Measurements from ENCODE around the gene FOXE3.

Gene FOXE3

DNA sequence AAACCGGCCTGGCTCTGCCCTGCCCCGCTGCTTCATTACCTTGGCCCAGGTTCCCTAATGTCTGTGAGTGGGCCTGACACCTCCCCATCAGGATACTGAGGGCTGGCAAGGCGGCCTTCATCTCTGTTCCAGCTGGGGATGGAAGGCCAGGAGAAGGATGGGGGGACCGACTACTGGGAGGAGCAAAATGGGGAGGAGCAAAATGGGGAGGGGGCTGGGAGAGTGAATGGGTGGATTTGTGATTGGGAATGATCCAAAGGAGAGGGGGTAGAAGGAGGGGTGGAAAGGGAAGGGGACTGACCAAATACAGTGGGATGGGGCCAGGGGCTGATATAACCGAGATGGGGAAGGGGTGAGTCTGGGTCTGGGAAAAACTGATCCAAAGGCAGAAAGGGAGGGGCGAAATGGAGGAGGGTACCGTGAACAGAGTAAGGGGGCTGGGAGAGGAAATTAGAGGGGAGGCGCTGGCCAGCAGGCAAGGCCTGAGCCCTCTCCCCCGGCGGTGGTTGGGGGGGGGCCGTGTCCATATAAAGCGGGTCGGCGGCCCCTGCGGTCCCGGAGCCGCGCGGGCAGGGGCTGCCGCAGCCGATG lies at the start of gene FOXE3:
Gene FOXE3, plus strand, starts transcription at position 558 of the 591 bp plus-strand sequence. Its CDS starts 31 bp downstream, at position 589.
- Histone ChIP-seq H3K4me1 (ENCODE audit: insufficient read depth, low read length) (no peaks in the 10 kb centered on the region), H3K27me3 (ENCODE audit: insufficient read depth, low read length) (peaks cover 83% of the 10 kb centered on the region), H2AFZ (ENCODE audit: low read depth, low read length) (no peak within 1 kb of the TSS), H3K4me3 (ENCODE audit: low read length) (no peak within 1 kb of the TSS), H3K9me3 (ENCODE audit: low read length) (no peaks in the 10 kb centered on the region), H3K36me3 (ENCODE audit: insufficient read depth, low read length) (no peaks in the 10 kb centered on the region)

GRCh38 chr1:47367651-47368050 lies 48.4 kb upstream of the FOXE3 start:
- H3K27me3 ChIP-seq (ENCODE audit: insufficient read depth, low read length), result no peaks in the 10 kb centered on the region
- no peaks in the 10 kb centered on the region for H3K9me3 ChIP-seq (ENCODE audit: low read length)
- peaks cover 33% of the 10 kb centered on the region for H3K36me3 ChIP-seq (ENCODE audit: insufficient read depth, low read length)
- H3K4me3 ChIP-seq (ENCODE audit: low read length), result no peak overlapping the region
- no peak overlapping the region for H2AFZ ChIP-seq (ENCODE audit: low read depth, low read length)
- no peaks in the 10 kb centered on the region for H3K4me1 ChIP-seq (ENCODE audit: insufficient read depth, low read length)

DNA sequence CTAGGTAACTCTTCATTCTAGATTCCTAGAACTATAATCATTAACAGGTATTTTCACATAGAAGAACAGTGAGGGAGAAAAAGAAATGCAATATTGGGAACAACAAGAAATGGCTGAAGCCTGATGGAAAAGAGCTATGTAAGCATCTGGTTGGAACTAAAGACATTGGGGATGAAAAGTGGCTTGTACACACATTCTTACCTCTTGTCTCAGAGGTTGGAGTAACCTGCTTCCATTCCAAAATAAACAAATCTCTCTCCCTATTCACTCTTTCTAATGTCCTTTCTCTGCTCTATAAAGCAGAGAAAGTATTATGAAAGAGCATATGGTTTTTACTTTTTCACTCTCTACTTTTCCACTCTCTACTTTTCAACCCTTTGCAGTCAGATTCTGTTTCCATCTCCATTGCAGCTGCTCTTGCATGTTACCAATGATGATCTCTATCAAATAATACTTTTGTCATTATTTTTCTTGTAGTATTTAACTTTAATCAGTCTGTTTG lies 45.0 kb upstream of the FOXE3 start:
- Histone ChIP-seq H3K4me1 (ENCODE audit: insufficient read depth, low read length) (no peaks in the 10 kb centered on the region), H3K36me3 (ENCODE audit: insufficient read depth, low read length) (peaks cover 51% of the 10 kb centered on the region), H2AFZ (ENCODE audit: low read depth, low read length) (no peak overlapping the region), H3K9me3 (ENCODE audit: low read length) (no peaks in the 10 kb centered on the region), H3K27me3 (ENCODE audit: insufficient read depth, low read length) (no peaks in the 10 kb centered on the region), H3K4me3 (ENCODE audit: low read length) (no peak overlapping the region)

DNA sequence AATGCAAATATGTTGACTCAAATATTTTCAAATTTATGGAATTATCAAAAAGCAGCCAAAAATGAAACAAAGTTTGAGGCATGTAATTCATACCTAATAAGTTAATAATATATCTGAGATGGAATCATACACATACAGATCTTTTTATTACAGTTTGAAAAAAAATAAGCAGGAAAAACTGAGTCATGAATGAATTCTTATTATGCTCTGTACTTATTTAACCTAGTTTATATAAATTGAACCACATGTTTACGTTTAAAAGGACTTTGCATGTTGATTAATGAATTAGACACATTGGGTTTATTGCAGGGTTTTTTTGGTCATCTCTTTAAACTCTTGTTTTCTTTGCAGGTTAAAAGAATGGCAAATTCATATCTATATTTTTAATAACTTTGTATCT lies 41.6 kb upstream of the FOXE3 start:
- Histone ChIP-seq H3K27me3 (ENCODE audit: insufficient read depth, low read length) (no peaks in the 10 kb centered on the region), H3K36me3 (ENCODE audit: insufficient read depth, low read length) (peaks cover 57% of the 10 kb centered on the region), H3K4me3 (ENCODE audit: low read length) (no peak overlapping the region), H3K4me1 (ENCODE audit: insufficient read depth, low read length) (no peaks in the 10 kb centered on the region), H3K9me3 (ENCODE audit: low read length) (no peaks in the 10 kb centered on the region), H2AFZ (ENCODE audit: low read depth, low read length) (no peak overlapping the region)

DNA sequence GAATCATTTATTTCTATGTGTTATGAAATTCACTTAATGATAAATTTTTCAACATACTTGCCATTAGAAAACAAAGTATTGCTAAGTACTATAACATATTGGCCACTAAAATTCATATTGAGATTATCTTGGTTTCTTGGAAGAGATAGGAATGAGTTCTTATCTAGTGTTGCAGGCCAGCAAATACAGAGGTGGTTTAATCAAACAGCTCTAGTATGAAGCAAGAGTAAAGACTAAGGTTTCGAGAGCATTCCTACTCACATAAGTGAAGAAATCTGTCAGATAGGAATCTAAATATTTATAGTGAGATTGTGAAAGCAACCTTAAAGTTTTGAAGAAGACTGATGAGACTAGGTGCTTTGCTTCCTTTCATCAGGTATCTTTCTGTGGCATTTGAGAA lies 37.9 kb upstream of the FOXE3 start:
- Histone ChIP-seq H3K4me3 (ENCODE audit: low read length) (no peak overlapping the region), H3K4me1 (ENCODE audit: insufficient read depth, low read length) (no peaks in the 10 kb centered on the region), H3K9me3 (ENCODE audit: low read length) (no peaks in the 10 kb centered on the region), H3K27me3 (ENCODE audit: insufficient read depth, low read length) (no peaks in the 10 kb centered on the region), H3K36me3 (ENCODE audit: insufficient read depth, low read length) (peaks cover 41% of the 10 kb centered on the region), H2AFZ (ENCODE audit: low read depth, low read length) (no peak overlapping the region)

DNA sequence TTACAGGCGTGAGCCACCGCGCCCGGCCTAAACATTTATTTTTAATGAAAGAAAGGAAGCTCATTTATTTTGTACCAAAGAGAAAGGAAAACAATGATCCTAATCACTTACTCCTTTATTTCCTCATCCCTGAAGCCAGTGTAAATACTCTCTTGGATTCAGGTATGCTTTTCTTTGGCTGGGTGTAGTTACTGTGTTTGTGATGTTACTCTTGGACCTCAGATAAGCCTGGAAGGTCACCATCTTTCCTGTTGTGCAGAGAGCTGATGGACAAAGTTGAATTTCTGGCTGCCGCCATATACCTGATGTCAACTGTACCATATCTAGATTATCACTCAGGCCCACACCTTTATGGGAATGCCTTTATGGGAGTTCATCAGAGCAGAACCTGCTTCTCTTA lies 35.4 kb upstream of the FOXE3 start:
- Histone ChIP-seq H3K27me3 (ENCODE audit: insufficient read depth, low read length) (no peaks in the 10 kb centered on the region), H3K4me3 (ENCODE audit: low read length) (no peak overlapping the region), H3K9me3 (ENCODE audit: low read length) (no peaks in the 10 kb centered on the region), H3K4me1 (ENCODE audit: insufficient read depth, low read length) (no peaks in the 10 kb centered on the region), H2AFZ (ENCODE audit: low read depth, low read length) (no peak overlapping the region), H3K36me3 (ENCODE audit: insufficient read depth, low read length) (peaks cover 28% of the 10 kb centered on the region)

GRCh38 chr1:47382399-47382983 lies 33.6 kb upstream of the FOXE3 start:
- H3K4me3 ChIP-seq (ENCODE audit: low read length), result no peak overlapping the region
- H3K9me3 ChIP-seq (ENCODE audit: low read length), result no peaks in the 10 kb centered on the region
- H3K27me3 ChIP-seq (ENCODE audit: insufficient read depth, low read length), result no peaks in the 10 kb centered on the region
- H3K4me1 ChIP-seq (ENCODE audit: insufficient read depth, low read length), result no peaks in the 10 kb centered on the region
- peaks cover 18% of the 10 kb centered on the region for H3K36me3 ChIP-seq (ENCODE audit: insufficient read depth, low read length)
- H2AFZ ChIP-seq (ENCODE audit: low read depth, low read length), result no peak overlapping the region

- Histone ChIP-seq H3K4me1 (ENCODE audit: insufficient read depth, low read length) (no peaks in the 10 kb centered on the region), H3K27me3 (ENCODE audit: insufficient read depth, low read length) (no peaks in the 10 kb centered on the region), H3K9me3 (ENCODE audit: low read length) (no peaks in the 10 kb centered on the region), H3K36me3 (ENCODE audit: insufficient read depth, low read length) (peaks cover 15% of the 10 kb centered on the region), H3K4me3 (ENCODE audit: low read length) (no peak overlapping the region), H2AFZ (ENCODE audit: low read depth, low read length) (no peak overlapping the region)
Observed at GRCh38 chr1:47384083-47384482, 32.0 kb upstream of the FOXE3 start.

DNA sequence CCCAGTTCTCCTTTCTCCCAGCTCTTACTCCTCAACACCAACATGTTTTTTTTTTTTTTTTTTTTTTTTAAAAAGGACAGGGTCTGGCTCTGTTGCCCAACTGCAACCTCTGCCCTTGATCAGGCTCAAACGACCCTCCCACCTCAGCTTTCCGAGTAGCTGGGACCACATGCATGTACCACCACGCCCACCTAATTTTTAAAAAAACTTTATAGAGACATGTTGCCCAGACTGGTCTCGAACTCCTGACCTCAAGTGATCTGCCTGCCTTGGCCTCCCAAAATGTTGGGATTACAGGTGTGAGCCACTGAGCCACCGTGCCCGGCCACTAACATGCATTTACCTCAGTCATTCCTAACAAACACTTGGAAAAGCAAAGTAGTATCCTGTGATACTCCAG lies 31.1 kb upstream of the FOXE3 start:
- H3K4me3 ChIP-seq (ENCODE audit: low read length), result no peak overlapping the region
- H3K27me3 ChIP-seq (ENCODE audit: insufficient read depth, low read length), result no peaks in the 10 kb centered on the region
- peaks cover 10% of the 10 kb centered on the region for H3K36me3 ChIP-seq (ENCODE audit: insufficient read depth, low read length)

DNA sequence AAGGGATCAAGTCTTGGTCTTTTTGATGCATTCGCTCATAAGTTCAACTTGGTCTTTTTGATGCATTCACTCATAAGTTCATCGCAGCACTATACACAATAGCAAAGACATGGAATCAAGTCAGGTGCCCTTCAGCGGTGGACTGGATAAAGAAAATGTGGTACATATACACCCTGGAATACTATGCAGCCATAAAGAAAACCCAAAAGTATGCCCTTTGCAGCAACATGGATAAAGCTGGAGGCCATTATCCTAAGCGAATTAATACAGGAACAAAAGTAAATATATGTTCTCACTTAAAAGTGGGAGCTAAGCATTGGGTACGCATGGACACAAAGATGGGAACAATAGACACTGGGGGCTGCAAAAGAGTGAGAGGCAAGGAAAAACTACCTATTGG lies 29.8 kb upstream of the FOXE3 start:
- Histone ChIP-seq H3K4me3 (ENCODE audit: low read length) (no peak overlapping the region), H3K4me1 (ENCODE audit: insufficient read depth, low read length) (no peaks in the 10 kb centered on the region), H2AFZ (ENCODE audit: low read depth, low read length) (no peak overlapping the region), H3K9me3 (ENCODE audit: low read length) (no peaks in the 10 kb centered on the region), H3K27me3 (ENCODE audit: insufficient read depth, low read length) (no peaks in the 10 kb centered on the region), H3K36me3 (ENCODE audit: insufficient read depth, low read length) (peaks cover 5% of the 10 kb centered on the region)

More for the DNA sequence above, 31.1 kb upstream of the FOXE3 start:
- no peak overlapping the region for H2AFZ ChIP-seq (ENCODE audit: low read depth, low read length)
- no peaks in the 10 kb centered on the region for H3K9me3 ChIP-seq (ENCODE audit: low read length)
- no peaks in the 10 kb centered on the region for H3K4me1 ChIP-seq (ENCODE audit: insufficient read depth, low read length)

DNA sequence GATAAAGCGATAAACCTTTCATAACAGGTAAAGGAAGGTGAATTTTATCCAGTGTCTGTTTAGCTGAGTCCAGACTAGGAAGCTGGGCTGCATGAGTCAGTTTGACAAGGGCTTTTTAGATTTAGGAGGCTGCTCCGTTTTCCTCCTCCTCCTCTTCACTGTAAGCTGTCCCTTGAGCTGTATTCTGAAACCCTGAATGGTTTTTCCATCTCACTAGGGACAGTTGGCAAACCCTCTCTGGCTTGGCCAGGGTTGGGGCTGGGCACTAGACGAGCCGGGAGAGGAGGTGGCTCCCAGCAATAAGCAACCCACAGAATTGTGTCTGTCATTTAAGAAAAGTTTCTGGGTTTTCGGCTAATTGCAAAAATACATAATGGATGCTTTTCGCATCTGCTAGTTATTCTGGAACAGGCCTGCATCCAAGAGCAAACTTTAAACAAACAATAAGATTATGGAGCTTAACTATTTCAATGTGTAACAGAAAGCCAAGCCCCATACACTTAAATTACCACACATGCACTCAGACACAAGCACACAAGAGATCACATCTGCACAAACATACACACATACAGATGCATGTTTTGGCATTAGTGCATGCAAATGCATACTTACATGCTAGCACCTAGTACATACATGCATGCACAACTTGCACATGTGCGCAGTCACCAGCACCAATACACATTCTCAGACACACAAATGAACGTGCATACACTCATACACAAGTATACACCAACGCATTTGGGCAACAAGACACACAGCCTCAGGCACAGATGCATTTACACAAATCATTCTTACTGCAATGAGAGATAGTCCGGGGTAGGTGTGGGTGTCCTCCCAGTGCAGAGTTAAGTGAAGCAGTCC lies 27.8 kb upstream of the FOXE3 start:
- H3K9me3 ChIP-seq (ENCODE audit: low read length), result no peaks in the 10 kb centered on the region
- H3K4me3 ChIP-seq (ENCODE audit: low read length), result no peak overlapping the region
- no peaks in the 10 kb centered on the region for H3K36me3 ChIP-seq (ENCODE audit: insufficient read depth, low read length)
- H2AFZ ChIP-seq (ENCODE audit: low read depth, low read length), result no peak overlapping the region
- H3K4me1 ChIP-seq (ENCODE audit: insufficient read depth, low read length), result no peaks in the 10 kb centered on the region
- no peaks in the 10 kb centered on the region for H3K27me3 ChIP-seq (ENCODE audit: insufficient read depth, low read length)

DNA sequence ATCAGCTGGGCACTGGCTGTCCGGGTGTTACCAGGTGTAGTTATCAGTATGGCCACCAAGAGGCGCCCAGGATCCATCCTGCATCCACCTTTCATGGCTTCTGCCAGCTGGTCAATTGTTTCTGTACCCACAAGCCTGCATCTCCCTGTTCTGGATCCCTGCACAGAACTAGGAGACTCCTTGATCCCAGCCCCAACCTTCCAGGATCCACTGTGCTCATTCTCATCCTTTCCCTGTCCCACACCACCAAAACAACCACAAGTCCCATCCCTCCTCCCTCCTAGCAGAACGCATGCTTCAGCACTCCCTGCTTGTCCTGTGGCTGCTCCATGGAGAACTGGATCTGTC lies 27.2 kb upstream of the FOXE3 start:
- H2AFZ ChIP-seq (ENCODE audit: low read depth, low read length), result no peak overlapping the region
- no peak overlapping the region for H3K4me3 ChIP-seq (ENCODE audit: low read length)
- no peaks in the 10 kb centered on the region for H3K9me3 ChIP-seq (ENCODE audit: low read length)
- no peaks in the 10 kb centered on the region for H3K36me3 ChIP-seq (ENCODE audit: insufficient read depth, low read length)
- no peaks in the 10 kb centered on the region for H3K27me3 ChIP-seq (ENCODE audit: insufficient read depth, low read length)
- H3K4me1 ChIP-seq (ENCODE audit: insufficient read depth, low read length), result no peaks in the 10 kb centered on the region

DNA sequence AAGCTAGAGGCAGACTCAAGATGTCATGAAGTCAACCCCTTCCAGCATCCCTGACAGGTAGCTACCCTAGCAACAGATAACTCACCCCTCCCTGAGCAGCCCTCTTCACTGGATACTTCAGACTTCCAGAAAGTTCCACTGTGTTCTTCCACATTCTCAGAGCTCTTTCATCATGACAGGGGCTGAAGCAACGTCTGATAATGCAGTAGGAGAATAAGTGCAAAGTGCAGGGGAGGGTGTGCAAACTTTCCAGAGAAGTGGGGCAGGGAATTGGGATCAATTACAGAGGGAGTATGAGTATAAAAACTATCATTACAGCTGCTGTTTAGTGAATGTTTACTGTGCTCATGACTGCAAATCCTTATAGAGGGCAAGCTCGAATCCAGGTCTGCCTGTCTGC lies 26.4 kb upstream of the FOXE3 start:
- H3K36me3 ChIP-seq (ENCODE audit: insufficient read depth, low read length), result no peaks in the 10 kb centered on the region
- H3K4me3 ChIP-seq (ENCODE audit: low read length), result no peak overlapping the region
- H3K4me1 ChIP-seq (ENCODE audit: insufficient read depth, low read length), result no peaks in the 10 kb centered on the region
- H2AFZ ChIP-seq (ENCODE audit: low read depth, low read length), result no peak overlapping the region
- no peaks in the 10 kb centered on the region for H3K9me3 ChIP-seq (ENCODE audit: low read length)
- H3K27me3 ChIP-seq (ENCODE audit: insufficient read depth, low read length), result no peaks in the 10 kb centered on the region

Measured in neuron (in vitro differentiated cells).